ENCODE measurements around the gene KSR2. TPM values are rescaled to one million over a fixed set of nuclear protein-coding genes. Genes with fewer than 3 reads are reported as not detected.

KSR2 gene
- total RNA-seq, 1 experiment from 2014 or later, result 2.0 TPM

GRCh38 chr12:117980616-117981015 is 11.8 kb upstream of the KSR2 start:
- H3F3A ChIP-seq (ENCODE audit: insufficient read depth, low read depth), result peaks cover 12% of the 10 kb centered on the region; the same call in 1 of the 2 replicates
- no peak overlapping the region for H3K4me2 ChIP-seq
- intact Hi-C loops (cut with micrococcal nuclease; ENCODE audit: unreplicated experiment), result no loop called here
- H3K4me1 ChIP-seq (replicated peaks; ENCODE audit: insufficient read depth), result no peaks in the 10 kb centered on the region
- H3K9me3 ChIP-seq (ENCODE audit: insufficient read depth, low read depth), result no peaks in the 10 kb centered on the region
- H3K9me2 ChIP-seq (ENCODE audit: insufficient read depth), result no peaks in the 10 kb centered on the region
- H3K79me2 ChIP-seq (ENCODE audit: low read depth), result no peaks in the 10 kb centered on the region
- H3K36me3 ChIP-seq (ENCODE audit: low read depth), result no peaks in the 10 kb centered on the region
- TF ChIP-seq EZH2 (IDR thresholded peaks at IDR 0.05; ENCODE audit: low read depth), result no peak
- TF ChIP-seq, protein P1, sequence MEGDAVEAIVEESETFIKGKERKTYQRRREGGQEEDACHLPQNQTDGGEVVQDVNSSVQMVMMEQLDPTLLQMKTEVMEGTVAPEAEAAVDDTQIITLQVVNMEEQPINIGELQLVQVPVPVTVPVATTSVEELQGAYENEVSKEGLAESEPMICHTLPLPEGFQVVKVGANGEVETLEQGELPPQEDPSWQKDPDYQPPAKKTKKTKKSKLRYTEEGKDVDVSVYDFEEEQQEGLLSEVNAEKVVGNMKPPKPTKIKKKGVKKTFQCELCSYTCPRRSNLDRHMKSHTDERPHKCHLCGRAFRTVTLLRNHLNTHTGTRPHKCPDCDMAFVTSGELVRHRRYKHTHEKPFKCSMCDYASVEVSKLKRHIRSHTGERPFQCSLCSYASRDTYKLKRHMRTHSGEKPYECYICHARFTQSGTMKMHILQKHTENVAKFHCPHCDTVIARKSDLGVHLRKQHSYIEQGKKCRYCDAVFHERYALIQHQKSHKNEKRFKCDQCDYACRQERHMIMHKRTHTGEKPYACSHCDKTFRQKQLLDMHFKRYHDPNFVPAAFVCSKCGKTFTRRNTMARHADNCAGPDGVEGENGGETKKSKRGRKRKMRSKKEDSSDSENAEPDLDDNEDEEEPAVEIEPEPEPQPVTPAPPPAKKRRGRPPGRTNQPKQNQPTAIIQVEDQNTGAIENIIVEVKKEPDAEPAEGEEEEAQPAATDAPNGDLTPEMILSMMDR (conservative IDR thresholded peaks at IDR 0.05), result no peak
- H3K27me3 ChIP-seq (ENCODE audit: insufficient read depth, low read depth), result no peaks in the 10 kb centered on the region
- no peak for DNase-seq
- H3K4me3 ChIP-seq, result no peak overlapping the region
- no peak overlapping the region for H3K27ac ChIP-seq
- ChIA-PET POLR2A (ENCODE audit: unreplicated experiment) (no interaction called here), CTCF (no interaction called here)
- H4K20me1 ChIP-seq (ENCODE audit: insufficient read depth), result no peaks in the 10 kb centered on the region
- no TSS peak for BruUV-seq (replicated peaks)
- no peak overlapping the region for H2AFZ ChIP-seq

DNA sequence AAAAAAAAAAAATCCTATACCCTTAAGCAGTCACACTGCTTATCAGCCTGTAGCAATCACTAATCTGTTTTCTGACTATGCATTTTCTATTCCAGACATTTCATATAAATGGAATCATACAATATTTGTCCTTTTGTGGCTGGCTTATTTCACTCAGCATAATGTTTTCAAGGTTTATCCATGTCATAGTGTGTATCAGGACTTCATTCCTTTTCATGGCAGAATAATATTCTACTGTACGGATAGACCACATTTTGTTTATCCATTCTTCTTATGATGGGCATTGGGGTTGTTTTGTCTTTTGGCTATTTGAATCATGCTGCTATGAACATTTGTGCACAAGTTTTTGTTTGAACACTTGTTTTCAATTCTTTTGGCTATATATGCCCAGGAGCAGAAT is 8.6 kb upstream of the KSR2 start:
- no TSS peak for BruUV-seq (replicated peaks)
- H3K9me2 ChIP-seq (ENCODE audit: insufficient read depth), result no peaks in the 10 kb centered on the region
- H3K79me2 ChIP-seq (ENCODE audit: low read depth), result no peaks in the 10 kb centered on the region
- no peaks in the 10 kb centered on the region for H3F3A ChIP-seq (ENCODE audit: insufficient read depth, low read depth)
- no peak overlapping the region for H3K4me3 ChIP-seq
- intact Hi-C loops (cut with micrococcal nuclease; ENCODE audit: unreplicated experiment), result no loop called here
- no peaks in the 10 kb centered on the region for H4K20me1 ChIP-seq (ENCODE audit: insufficient read depth)
- ChIA-PET CTCF (no interaction called here), POLR2A (ENCODE audit: unreplicated experiment) (no interaction called here)
- H3K27me3 ChIP-seq (ENCODE audit: insufficient read depth, low read depth), result no peaks in the 10 kb centered on the region
- TF ChIP-seq, protein P1 (conservative IDR thresholded peaks at IDR 0.05), result no peak
- TF ChIP-seq EZH2 (IDR thresholded peaks at IDR 0.05; ENCODE audit: low read depth), result no peak
- H3K4me1 ChIP-seq (replicated peaks; ENCODE audit: insufficient read depth), result no peaks in the 10 kb centered on the region; the same call in 1 of the 2 replicates
- no peak for DNase-seq
- no peak overlapping the region for H3K27ac ChIP-seq
- no peaks in the 10 kb centered on the region for H3K9me3 ChIP-seq (ENCODE audit: insufficient read depth, low read depth)
- H3K36me3 ChIP-seq (ENCODE audit: low read depth), result no peaks in the 10 kb centered on the region
- H2AFZ ChIP-seq, result no peak overlapping the region
- no peak overlapping the region for H3K4me2 ChIP-seq

GRCh38 chr12:117975006-117975405 is 6.2 kb upstream of the KSR2 start:
- no TSS peak for BruUV-seq (replicated peaks)
- no peaks in the 10 kb centered on the region for H3K9me2 ChIP-seq (ENCODE audit: insufficient read depth)
- H3K36me3 ChIP-seq (ENCODE audit: low read depth), result no peaks in the 10 kb centered on the region
- H3K4me1 ChIP-seq (replicated peaks; ENCODE audit: insufficient read depth), result peaks cover 4% of the 10 kb centered on the region; the same call in 1 of the 2 replicates
- DNase-seq, result peak in 1 of 2 experiments; percentile 71
- ChIA-PET CTCF (no interaction called here), POLR2A (ENCODE audit: unreplicated experiment) (no interaction called here)
- intact Hi-C loops (cut with micrococcal nuclease; ENCODE audit: unreplicated experiment), result no loop called here
- no peaks in the 10 kb centered on the region for H3K79me2 ChIP-seq (ENCODE audit: low read depth)
- H3K4me2 ChIP-seq, result no peak overlapping the region
- no peak overlapping the region for H2AFZ ChIP-seq
- TF ChIP-seq, protein P1 (conservative IDR thresholded peaks at IDR 0.05), result no peak
- no peak for TF ChIP-seq EZH2 (IDR thresholded peaks at IDR 0.05; ENCODE audit: low read depth)
- no peaks in the 10 kb centered on the region for H4K20me1 ChIP-seq (ENCODE audit: insufficient read depth)
- H3K27me3 ChIP-seq (ENCODE audit: insufficient read depth, low read depth), result no peaks in the 10 kb centered on the region
- H3K27ac ChIP-seq, result no peak overlapping the region
- H3F3A ChIP-seq (ENCODE audit: insufficient read depth, low read depth), result no peaks in the 10 kb centered on the region
- 0 out of 2 replicates have a peak, but pooled peaks cover 8% of the 10 kb centered on the region for H3K9me3 ChIP-seq (ENCODE audit: insufficient read depth, low read depth)
- H3K4me3 ChIP-seq, result no peak overlapping the region
